PC-3 (cell line): ENCODE measurements around the gene PTPRN.

Experiments used
- EZH2 ChIP-seq: fragments of 300-600 bp; sonication (generic); IDR thresholded peaks from one replicate; pipeline ENCODE4 v1.6.1; 2017; ENCODE audit warnings: antibody characterized with exemption, mild to moderate bottlenecking, low read length; ENCODE audit not compliant: unreplicated experiment
- EZH2phosphoT487 ChIP-seq: fragments of 300-600 bp; sonication (generic); IDR thresholded peaks from 2 replicates; pipeline ENCODE4 v1.6.1; 2018; ENCODE audit warnings: mild to moderate bottlenecking, antibody characterized with exemption, low read length, borderline replicate concordance
- TF ChIP-seq, protein P1 (sequence below): fragments of 300-600 bp; sonication (generic); conservative IDR thresholded peaks from 2 replicates; pipeline ENCODE4 v1.5.1; 2017; ENCODE audit warnings: antibody characterized with exemption, low read depth, mild to moderate bottlenecking, low read length

DNA sequence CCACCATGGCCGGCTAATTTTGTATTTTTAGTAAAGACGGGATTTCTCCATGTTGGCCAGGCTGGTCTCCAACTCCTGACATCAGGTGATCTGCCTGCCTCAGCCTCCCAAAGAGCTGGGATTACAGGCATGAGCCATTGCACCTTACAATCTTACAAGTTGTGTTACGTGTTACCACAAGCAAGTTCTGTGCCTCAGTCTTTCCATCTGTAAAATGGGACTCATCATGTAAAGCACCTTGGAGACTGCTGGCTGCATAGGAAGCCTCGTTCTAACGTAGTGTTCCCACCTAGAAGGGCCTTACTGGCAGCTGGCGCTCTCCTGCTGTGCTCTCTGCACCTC lies 20.0 kb downstream of the PTPRN start:
- TF ChIP-seq, protein P1, sequence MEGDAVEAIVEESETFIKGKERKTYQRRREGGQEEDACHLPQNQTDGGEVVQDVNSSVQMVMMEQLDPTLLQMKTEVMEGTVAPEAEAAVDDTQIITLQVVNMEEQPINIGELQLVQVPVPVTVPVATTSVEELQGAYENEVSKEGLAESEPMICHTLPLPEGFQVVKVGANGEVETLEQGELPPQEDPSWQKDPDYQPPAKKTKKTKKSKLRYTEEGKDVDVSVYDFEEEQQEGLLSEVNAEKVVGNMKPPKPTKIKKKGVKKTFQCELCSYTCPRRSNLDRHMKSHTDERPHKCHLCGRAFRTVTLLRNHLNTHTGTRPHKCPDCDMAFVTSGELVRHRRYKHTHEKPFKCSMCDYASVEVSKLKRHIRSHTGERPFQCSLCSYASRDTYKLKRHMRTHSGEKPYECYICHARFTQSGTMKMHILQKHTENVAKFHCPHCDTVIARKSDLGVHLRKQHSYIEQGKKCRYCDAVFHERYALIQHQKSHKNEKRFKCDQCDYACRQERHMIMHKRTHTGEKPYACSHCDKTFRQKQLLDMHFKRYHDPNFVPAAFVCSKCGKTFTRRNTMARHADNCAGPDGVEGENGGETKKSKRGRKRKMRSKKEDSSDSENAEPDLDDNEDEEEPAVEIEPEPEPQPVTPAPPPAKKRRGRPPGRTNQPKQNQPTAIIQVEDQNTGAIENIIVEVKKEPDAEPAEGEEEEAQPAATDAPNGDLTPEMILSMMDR, result no peak
- TF ChIP-seq EZH2phosphoT487 (no peak), EZH2 (no peak)
